Measurements from ENCODE around the gene FAM193B.

DNA sequence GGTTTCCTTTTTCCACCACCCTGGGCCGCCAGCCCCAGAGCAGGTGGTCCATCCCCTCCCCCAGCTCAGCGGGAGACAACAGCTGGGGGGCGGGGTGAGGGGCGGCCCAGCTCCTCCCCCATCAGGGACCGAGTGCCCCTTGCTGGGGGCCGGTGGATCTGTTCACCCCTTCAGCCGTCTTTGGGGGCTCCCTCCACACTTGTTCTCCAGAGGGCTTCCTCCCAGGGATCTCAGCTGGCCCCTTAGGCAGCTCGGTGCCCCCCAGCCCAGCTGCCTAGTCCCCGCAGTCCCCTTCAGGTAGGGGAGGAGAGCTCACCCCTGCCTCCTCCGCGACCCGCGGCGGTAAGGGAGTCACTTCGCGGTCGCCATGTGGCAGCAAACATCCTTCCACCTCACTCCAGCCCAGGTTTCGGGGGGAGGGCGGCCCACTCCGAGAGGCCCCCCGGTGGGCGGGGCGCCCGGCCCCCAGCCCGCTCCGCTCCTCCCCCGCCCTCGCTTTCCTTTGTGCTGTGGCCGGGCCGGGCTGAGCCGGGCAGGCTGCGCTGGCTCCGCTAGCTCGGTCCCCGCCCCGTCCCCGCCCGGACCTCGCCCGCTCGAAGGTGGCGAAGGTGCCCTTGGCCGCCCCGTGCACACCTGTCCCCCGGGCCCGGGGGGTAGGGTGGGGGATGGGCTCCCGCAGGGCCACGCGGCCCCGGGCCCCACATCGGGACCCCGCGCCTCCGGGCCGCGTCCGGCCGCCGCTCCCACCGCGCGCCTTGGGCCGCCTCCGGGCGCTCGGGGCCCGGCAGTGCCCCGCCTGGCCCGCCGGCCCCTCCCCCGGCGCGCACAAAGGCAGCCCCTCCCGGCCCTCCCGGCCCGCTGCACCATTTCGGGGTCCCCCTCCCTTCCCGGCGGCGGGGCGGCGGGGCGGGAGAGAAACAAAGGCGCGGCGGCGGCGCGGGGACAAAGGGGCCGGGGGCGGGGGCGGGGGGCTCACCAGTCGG is 81.6 kb downstream of the FAM193B start:
- TF ChIP-seq, protein P1, sequence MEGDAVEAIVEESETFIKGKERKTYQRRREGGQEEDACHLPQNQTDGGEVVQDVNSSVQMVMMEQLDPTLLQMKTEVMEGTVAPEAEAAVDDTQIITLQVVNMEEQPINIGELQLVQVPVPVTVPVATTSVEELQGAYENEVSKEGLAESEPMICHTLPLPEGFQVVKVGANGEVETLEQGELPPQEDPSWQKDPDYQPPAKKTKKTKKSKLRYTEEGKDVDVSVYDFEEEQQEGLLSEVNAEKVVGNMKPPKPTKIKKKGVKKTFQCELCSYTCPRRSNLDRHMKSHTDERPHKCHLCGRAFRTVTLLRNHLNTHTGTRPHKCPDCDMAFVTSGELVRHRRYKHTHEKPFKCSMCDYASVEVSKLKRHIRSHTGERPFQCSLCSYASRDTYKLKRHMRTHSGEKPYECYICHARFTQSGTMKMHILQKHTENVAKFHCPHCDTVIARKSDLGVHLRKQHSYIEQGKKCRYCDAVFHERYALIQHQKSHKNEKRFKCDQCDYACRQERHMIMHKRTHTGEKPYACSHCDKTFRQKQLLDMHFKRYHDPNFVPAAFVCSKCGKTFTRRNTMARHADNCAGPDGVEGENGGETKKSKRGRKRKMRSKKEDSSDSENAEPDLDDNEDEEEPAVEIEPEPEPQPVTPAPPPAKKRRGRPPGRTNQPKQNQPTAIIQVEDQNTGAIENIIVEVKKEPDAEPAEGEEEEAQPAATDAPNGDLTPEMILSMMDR (IDR thresholded peaks at IDR 0.05; ENCODE audit: low read depth, low read length) = peak; percentile 15; the same call in 1 of the 2 replicates
- no peak for TF ChIP-seq EZH2phosphoT487 (IDR thresholded peaks at IDR 0.05; ENCODE audit: low read depth)
